GM12865 (cell line): Measurements from ENCODE around the gene CNOT4.

Source experiments
- DNase-seq: peaks from one replicate; pipeline ENCODE4 v3.0.0; 2010; ENCODE audit warnings: low read depth
- H3K4me3 ChIP-seq: 2 replicates; pipeline ENCODE4 v1.5.1; 2011; ENCODE audit warnings: mild to moderate bottlenecking, low read depth, low read length, control low read depth
- TF ChIP-seq, protein P1 (sequence below): IDR thresholded peaks from 2 replicates; pipeline ENCODE4 v1.5.1; 2011; ENCODE audit warnings: low read length, control low read depth, low read depth, inconsistent platforms; ENCODE audit not compliant: insufficient read depth; ENCODE audit errors: missing control alignments

CNOT4 gene

DNA sequence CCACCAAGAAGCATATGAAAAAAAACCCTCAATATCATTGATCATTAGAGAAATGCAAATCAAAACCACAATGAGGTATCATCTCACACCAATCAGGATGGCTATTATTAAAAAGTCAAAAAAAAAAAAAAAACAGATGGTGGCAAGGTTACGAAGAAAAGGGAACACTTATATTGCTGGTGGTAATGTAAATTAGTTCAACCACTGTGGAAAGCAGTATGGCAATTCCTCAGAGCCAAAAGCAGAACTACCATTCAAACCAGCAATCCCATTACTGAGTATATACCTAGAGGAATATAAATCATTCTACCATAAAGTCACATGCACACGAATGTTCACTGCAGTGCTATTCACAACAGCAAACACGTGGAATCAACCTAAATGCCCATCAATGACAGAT lies 46.0 kb downstream of the CNOT4 start:
- TF ChIP-seq, protein P1, sequence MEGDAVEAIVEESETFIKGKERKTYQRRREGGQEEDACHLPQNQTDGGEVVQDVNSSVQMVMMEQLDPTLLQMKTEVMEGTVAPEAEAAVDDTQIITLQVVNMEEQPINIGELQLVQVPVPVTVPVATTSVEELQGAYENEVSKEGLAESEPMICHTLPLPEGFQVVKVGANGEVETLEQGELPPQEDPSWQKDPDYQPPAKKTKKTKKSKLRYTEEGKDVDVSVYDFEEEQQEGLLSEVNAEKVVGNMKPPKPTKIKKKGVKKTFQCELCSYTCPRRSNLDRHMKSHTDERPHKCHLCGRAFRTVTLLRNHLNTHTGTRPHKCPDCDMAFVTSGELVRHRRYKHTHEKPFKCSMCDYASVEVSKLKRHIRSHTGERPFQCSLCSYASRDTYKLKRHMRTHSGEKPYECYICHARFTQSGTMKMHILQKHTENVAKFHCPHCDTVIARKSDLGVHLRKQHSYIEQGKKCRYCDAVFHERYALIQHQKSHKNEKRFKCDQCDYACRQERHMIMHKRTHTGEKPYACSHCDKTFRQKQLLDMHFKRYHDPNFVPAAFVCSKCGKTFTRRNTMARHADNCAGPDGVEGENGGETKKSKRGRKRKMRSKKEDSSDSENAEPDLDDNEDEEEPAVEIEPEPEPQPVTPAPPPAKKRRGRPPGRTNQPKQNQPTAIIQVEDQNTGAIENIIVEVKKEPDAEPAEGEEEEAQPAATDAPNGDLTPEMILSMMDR, result no peak
- no peak overlapping the region for H3K4me3 ChIP-seq
- DNase-seq, result no peak

DNA sequence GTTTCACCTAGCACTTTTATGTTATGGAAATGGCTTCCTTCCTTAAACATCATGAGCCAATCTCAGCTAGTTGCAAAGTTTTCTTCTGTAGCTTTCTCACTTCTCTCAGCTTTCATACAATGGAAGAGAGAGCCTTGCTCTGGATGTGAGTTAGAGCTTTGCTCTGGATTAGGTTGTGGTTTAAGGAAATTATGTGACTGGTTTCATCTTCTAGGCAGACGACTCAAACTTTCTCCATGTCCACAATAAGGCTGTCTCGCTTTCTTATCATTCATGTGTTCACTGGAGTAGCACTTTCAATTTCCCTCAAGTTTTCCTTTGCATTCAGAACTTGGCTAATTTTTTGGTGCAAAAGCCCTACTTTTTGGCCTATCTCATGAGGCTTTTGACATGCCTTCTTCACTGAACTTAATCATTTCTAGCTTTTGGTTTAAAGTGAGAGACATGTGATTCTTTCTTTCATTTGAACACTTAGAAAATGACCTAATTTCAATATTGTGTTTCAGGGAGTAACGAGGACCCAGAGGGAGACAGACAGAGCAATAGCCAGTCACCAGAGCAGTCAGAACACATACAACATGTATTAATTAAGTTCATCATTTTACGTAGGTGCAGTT lies 49.8 kb downstream of the CNOT4 start:
- TF ChIP-seq, protein P1, result no peak
- H3K4me3 ChIP-seq, result no peak overlapping the region
- peak; percentile 14 for DNase-seq

DNA sequence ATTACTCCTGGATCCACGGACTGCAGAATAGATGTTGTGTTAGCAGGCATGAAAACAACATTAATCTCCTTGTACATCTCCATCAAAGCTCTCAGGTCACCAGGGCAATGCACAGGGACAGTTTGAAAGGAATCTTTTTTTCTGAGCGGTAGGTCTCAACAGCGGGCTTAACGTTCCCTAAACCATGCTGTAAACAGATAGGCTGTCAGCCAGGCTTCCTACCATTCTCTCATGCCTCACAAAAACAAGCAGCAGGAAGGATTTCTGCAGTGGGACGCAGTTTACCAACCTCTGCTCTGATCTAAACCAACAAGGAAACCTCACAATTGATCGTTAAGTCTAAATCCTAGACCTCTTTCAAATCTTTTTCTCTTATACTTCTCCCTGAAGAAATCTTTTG lies 50.8 kb downstream of the CNOT4 start:
- DNase-seq, result no peak
- TF ChIP-seq, protein P1, result no peak
- H3K4me3 ChIP-seq, result no peak overlapping the region

DNA sequence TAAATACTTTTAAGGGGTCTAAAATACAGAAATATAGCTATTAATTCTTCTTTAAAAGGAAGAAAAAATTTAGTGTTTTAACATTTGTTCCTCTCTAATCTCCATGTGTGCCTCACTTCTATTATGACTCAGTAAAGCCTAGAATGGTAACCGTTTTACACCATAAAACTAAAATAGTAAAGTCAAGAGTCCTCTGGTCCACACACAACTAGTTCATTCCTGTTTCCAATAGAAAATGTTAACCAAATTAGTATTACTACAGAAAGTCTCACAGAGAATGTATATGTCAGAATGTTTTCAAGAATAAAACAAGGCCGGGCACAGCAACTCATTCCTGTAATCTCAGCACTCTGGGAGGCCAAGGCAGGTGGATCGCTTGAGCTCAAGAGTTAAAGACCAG lies 55.8 kb downstream of the CNOT4 start:
- peak; percentile 31 for DNase-seq
- H3K4me3 ChIP-seq, result no peak overlapping the region
- TF ChIP-seq, protein P1, result no peak

DNA sequence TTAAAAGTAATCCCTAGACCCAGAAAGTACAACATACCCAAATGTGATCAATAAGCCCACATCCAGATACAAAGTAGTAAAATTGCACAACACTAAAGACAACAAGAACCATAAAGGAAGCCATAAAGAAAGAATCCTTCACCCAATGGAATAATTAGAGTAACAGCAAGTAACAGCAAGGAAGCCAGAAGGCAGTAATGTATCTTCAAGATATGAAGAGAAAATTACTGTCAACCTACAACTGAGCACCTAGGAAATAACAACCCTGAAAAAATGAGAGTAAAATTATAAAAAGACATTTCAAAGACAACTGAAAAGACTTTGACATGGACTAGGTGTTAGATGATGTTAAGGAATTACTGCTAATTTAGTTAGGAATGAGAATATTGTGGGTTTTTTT lies 60.5 kb downstream of the CNOT4 start:
- TF ChIP-seq, protein P1, result no peak
- no peak overlapping the region for H3K4me3 ChIP-seq
- DNase-seq, result no peak

DNA sequence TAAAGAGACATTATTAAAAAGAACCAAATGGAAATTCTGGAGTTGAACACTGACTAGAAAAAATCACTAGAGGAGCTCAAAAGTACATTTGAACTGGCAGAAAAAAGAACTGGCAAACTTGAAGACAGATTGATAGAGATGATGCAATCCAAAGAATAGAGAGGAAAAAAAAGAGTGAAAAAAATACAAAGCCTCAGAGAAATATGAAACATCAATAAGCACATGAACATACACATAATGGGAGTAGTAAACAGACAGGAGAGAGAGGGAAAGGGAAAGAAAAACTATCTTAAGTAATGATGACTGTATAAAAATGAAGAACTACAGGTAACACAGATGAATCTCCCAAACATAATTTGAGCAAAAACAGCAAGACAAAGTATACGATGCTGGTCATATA lies 61.1 kb downstream of the CNOT4 start:
- TF ChIP-seq, protein P1, result no peak
- no peak for DNase-seq
- H3K4me3 ChIP-seq, result no peak overlapping the region

DNA sequence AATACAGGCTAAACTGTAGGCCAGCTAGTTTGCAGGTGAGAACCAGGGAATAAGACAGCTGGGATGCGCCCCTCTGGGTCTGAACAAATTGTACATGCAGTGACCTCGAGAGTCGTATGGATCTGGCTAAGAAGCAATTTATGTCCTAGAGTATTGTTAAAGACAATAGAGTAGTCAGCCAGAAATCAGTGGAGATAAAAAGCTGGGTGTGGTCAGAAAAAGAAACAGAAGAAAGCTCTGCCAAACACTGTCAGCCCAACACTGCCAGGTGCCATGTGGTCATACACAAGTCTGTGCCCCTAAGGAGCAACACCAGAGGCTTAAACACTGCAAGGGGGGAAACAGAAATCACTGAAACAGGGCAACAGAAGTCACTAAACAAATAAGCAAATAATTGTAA lies 62.2 kb downstream of the CNOT4 start:
- no peak overlapping the region for H3K4me3 ChIP-seq
- TF ChIP-seq, protein P1, result no peak
- DNase-seq, result no peak
